HUES48 (cell line): ENCODE measurements around the gene WDFY2.

Experiments
- H3K27ac ChIP-seq: one replicate; pipeline ENCODE4 v1.7.0; 2013; ENCODE audit warnings: low read depth, low read length, inconsistent platforms
- H3K27me3 ChIP-seq: 2 replicates; pipeline ENCODE4 v1.6.1; 2013; ENCODE audit warnings: mild to moderate bottlenecking, low read length; ENCODE audit not compliant: control insufficient read depth, insufficient read depth
- H3K36me3 ChIP-seq: 2 replicates; pipeline ENCODE4 v1.6.1; 2013; ENCODE audit warnings: low read length; ENCODE audit not compliant: control insufficient read depth, insufficient read depth
- H3K4me1 ChIP-seq: 2 replicates; pipeline ENCODE4 v1.6.1; 2013; ENCODE audit warnings: mild to moderate bottlenecking, low read length; ENCODE audit not compliant: control insufficient read depth, insufficient read depth
- H3K4me3 ChIP-seq: 2 replicates; pipeline ENCODE4 v1.5.1; 2013; ENCODE audit warnings: mild to moderate bottlenecking, low read depth, low read length
- H3K9ac ChIP-seq: 2 replicates; pipeline ENCODE4 v1.6.1; 2013; ENCODE audit warnings: mild to moderate bottlenecking, low read depth, low read length, moderate library complexity
- H3K9me3 ChIP-seq: 2 replicates; pipeline ENCODE4 v1.6.1; 2013; ENCODE audit warnings: low read length; ENCODE audit not compliant: control insufficient read depth, insufficient read depth

Gene WDFY2

GRCh38 chr13:51816604-51817249 is 232.5 kb downstream of the WDFY2 start:
- Histone ChIP-seq H3K4me1 (peaks cover 20% of the 10 kb centered on the region), H3K27ac (no peak overlapping the region), H3K27me3 (no peaks in the 10 kb centered on the region), H3K4me3 (no peak overlapping the region), H3K36me3 (no peaks in the 10 kb centered on the region), H3K9me3 (no peaks in the 10 kb centered on the region), H3K9ac (no peak overlapping the region)
